HL-60 (cell line): Measurements from ENCODE around the gene FRS3.

Experiments used
- POLR2AphosphoS5 ChIP-seq: IDR thresholded peaks from 2 replicates; pipeline ENCODE4 v1.6.1; 2012; ENCODE audit warnings: low read depth
- REST ChIP-seq: IDR thresholded peaks from 2 replicates; pipeline ENCODE4 v1.6.1; 2012; ENCODE audit warnings: low read depth; ENCODE audit not compliant: insufficient replicate concordance
- TF ChIP-seq, protein P1 (sequence below): IDR thresholded peaks from one replicate; pipeline ENCODE4 v1.5.1; 2011; ENCODE audit warnings: low read length, control low read depth, inconsistent platforms; ENCODE audit not compliant: insufficient read depth

- TF ChIP-seq, protein P1, sequence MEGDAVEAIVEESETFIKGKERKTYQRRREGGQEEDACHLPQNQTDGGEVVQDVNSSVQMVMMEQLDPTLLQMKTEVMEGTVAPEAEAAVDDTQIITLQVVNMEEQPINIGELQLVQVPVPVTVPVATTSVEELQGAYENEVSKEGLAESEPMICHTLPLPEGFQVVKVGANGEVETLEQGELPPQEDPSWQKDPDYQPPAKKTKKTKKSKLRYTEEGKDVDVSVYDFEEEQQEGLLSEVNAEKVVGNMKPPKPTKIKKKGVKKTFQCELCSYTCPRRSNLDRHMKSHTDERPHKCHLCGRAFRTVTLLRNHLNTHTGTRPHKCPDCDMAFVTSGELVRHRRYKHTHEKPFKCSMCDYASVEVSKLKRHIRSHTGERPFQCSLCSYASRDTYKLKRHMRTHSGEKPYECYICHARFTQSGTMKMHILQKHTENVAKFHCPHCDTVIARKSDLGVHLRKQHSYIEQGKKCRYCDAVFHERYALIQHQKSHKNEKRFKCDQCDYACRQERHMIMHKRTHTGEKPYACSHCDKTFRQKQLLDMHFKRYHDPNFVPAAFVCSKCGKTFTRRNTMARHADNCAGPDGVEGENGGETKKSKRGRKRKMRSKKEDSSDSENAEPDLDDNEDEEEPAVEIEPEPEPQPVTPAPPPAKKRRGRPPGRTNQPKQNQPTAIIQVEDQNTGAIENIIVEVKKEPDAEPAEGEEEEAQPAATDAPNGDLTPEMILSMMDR: no peak
- TF ChIP-seq REST: no peak
- TF ChIP-seq POLR2AphosphoS5: no peak
These were observed 50.1 kb downstream of the FRS3 start for GRCh38 chr6:41729624-41730023.
